ENCODE measurements around the gene ZFPM1.

The ZFPM1 gene

GRCh38 chr16:88539652-88540345 is 86.7 kb downstream of the ZFPM1 start:
- H3K27ac ChIP-seq (ENCODE audit: low read depth, low read length, severe bottlenecking) = no peak overlapping the region
- peaks cover 16% of the 10 kb centered on the region for H3K9me3 ChIP-seq (ENCODE audit: control insufficient read depth, low read length)
- WGBS, 2 experiments (ENCODE audit: insufficient coverage in 2 of 2) = 63 to 75% methylated on average over 19 to 23 of the region's 26 CpGs
- peaks cover 4% of the 10 kb centered on the region for H3K36me3 ChIP-seq (ENCODE audit: control insufficient read depth, insufficient read depth, low read length)
- no peak overlapping the region for H3K4me3 ChIP-seq (ENCODE audit: extremely low read depth, insufficient read depth, low read length, poor library complexity, severe bottlenecking)
- peaks cover 6% of the 10 kb centered on the region for H3K4me1 ChIP-seq (ENCODE audit: control insufficient read depth, insufficient read depth, low read length, poor library complexity, severe bottlenecking)

GRCh38 chr16:88540346-88540977 is 87.4 kb downstream of the ZFPM1 start:
- no peaks in the 10 kb centered on the region for H3K4me1 ChIP-seq (ENCODE audit: control insufficient read depth, insufficient read depth, low read length, poor library complexity, severe bottlenecking)
- H3K4me3 ChIP-seq (ENCODE audit: extremely low read depth, insufficient read depth, low read length, poor library complexity, severe bottlenecking) = no peak overlapping the region
- no peak overlapping the region for H3K27ac ChIP-seq (ENCODE audit: low read depth, low read length, severe bottlenecking)
- WGBS, 2 experiments (ENCODE audit: insufficient coverage in 2 of 2) = 54 to 71% methylated on average over 10 to 17 of the region's 20 CpGs
- H3K9me3 ChIP-seq (ENCODE audit: control insufficient read depth, low read length) = peaks cover 16% of the 10 kb centered on the region
- peaks cover under 1% of the 10 kb centered on the region for H3K36me3 ChIP-seq (ENCODE audit: control insufficient read depth, insufficient read depth, low read length)

- Histone ChIP-seq H3K27ac (ENCODE audit: low read depth, low read length, severe bottlenecking) (no peak overlapping the region), H3K4me3 (ENCODE audit: extremely low read depth, insufficient read depth, low read length, poor library complexity, severe bottlenecking) (no peak overlapping the region), H3K36me3 (ENCODE audit: control insufficient read depth, insufficient read depth, low read length) (no peaks in the 10 kb centered on the region), H3K9me3 (ENCODE audit: control insufficient read depth, low read length) (peaks cover 16% of the 10 kb centered on the region), H3K4me1 (ENCODE audit: control insufficient read depth, insufficient read depth, low read length, poor library complexity, severe bottlenecking) (no peaks in the 10 kb centered on the region)
- 64 to 77% methylated on average over 10 to 13 of the region's 15 CpGs for WGBS, 2 experiments (ENCODE audit: insufficient coverage in 2 of 2)
These were observed 88.9 kb downstream of the ZFPM1 start for GRCh38 chr16:88541831-88542616.

- H3K4me3 ChIP-seq (ENCODE audit: extremely low read depth, insufficient read depth, low read length, poor library complexity, severe bottlenecking) = no peak overlapping the region
- H3K4me1 ChIP-seq (ENCODE audit: control insufficient read depth, insufficient read depth, low read length, poor library complexity, severe bottlenecking) = no peaks in the 10 kb centered on the region
- H3K27ac ChIP-seq (ENCODE audit: low read depth, low read length, severe bottlenecking) = no peak overlapping the region
- peaks cover 16% of the 10 kb centered on the region for H3K9me3 ChIP-seq (ENCODE audit: control insufficient read depth, low read length)
- WGBS, 2 experiments (ENCODE audit: insufficient coverage in 2 of 2) = 62 to 68% methylated on average over 5 to 7 of the region's 8 CpGs
- H3K36me3 ChIP-seq (ENCODE audit: control insufficient read depth, insufficient read depth, low read length) = no peaks in the 10 kb centered on the region
These were observed 90.2 kb downstream of the ZFPM1 start for GRCh38 chr16:88543230-88543813.

- 60 to 64% methylated on average over 3 to 5 of the region's 7 CpGs for WGBS, 2 experiments (ENCODE audit: insufficient coverage in 2 of 2)
- Histone ChIP-seq H3K4me1 (ENCODE audit: control insufficient read depth, insufficient read depth, low read length, poor library complexity, severe bottlenecking) (no peaks in the 10 kb centered on the region), H3K9me3 (ENCODE audit: control insufficient read depth, low read length) (peaks cover 16% of the 10 kb centered on the region), H3K36me3 (ENCODE audit: control insufficient read depth, insufficient read depth, low read length) (no peaks in the 10 kb centered on the region), H3K27ac (ENCODE audit: low read depth, low read length, severe bottlenecking) (no peak overlapping the region), H3K4me3 (ENCODE audit: extremely low read depth, insufficient read depth, low read length, poor library complexity, severe bottlenecking) (no peak overlapping the region)
These were observed 92.7 kb downstream of the ZFPM1 start for GRCh38 chr16:88545781-88546180.

- WGBS, 2 experiments (ENCODE audit: insufficient coverage in 2 of 2) = 79% methylated on average over 13 to 15 of the region's 15 CpGs
- Histone ChIP-seq H3K4me1 (ENCODE audit: control insufficient read depth, insufficient read depth, low read length, poor library complexity, severe bottlenecking) (no peaks in the 10 kb centered on the region), H3K4me3 (ENCODE audit: extremely low read depth, insufficient read depth, low read length, poor library complexity, severe bottlenecking) (no peak overlapping the region), H3K27ac (ENCODE audit: low read depth, low read length, severe bottlenecking) (no peak overlapping the region), H3K9me3 (ENCODE audit: control insufficient read depth, low read length) (peaks cover 7% of the 10 kb centered on the region), H3K36me3 (ENCODE audit: control insufficient read depth, insufficient read depth, low read length) (no peaks in the 10 kb centered on the region)
These were observed 95.2 kb downstream of the ZFPM1 start for GRCh38 chr16:88548131-88548874.

GRCh38 chr16:88548985-88549384 is 95.9 kb downstream of the ZFPM1 start:
- Histone ChIP-seq H3K36me3 (ENCODE audit: control insufficient read depth, insufficient read depth, low read length) (no peaks in the 10 kb centered on the region), H3K9me3 (ENCODE audit: control insufficient read depth, low read length) (peaks cover under 1% of the 10 kb centered on the region), H3K4me3 (ENCODE audit: extremely low read depth, insufficient read depth, low read length, poor library complexity, severe bottlenecking) (no peak overlapping the region), H3K4me1 (ENCODE audit: control insufficient read depth, insufficient read depth, low read length, poor library complexity, severe bottlenecking) (no peaks in the 10 kb centered on the region), H3K27ac (ENCODE audit: low read depth, low read length, severe bottlenecking) (no peak overlapping the region)
- WGBS, 2 experiments (ENCODE audit: insufficient coverage in 2 of 2) = 77 to 90% methylated on average over 13 of the region's 13 CpGs

- H3K36me3 ChIP-seq (ENCODE audit: control insufficient read depth, insufficient read depth, low read length) = no peaks in the 10 kb centered on the region
- WGBS, 2 experiments (ENCODE audit: insufficient coverage in 2 of 2) = 76 to 85% methylated on average over 9 to 10 of the region's 12 CpGs
- H3K27ac ChIP-seq (ENCODE audit: low read depth, low read length, severe bottlenecking) = no peak overlapping the region
- no peak overlapping the region for H3K4me3 ChIP-seq (ENCODE audit: extremely low read depth, insufficient read depth, low read length, poor library complexity, severe bottlenecking)
- H3K9me3 ChIP-seq (ENCODE audit: control insufficient read depth, low read length) = no peaks in the 10 kb centered on the region
- H3K4me1 ChIP-seq (ENCODE audit: control insufficient read depth, insufficient read depth, low read length, poor library complexity, severe bottlenecking) = no peaks in the 10 kb centered on the region
These were observed 96.7 kb downstream of the ZFPM1 start for GRCh38 chr16:88549671-88550245.

- no peaks in the 10 kb centered on the region for H3K36me3 ChIP-seq (ENCODE audit: control insufficient read depth, insufficient read depth, low read length)
- H3K9me3 ChIP-seq (ENCODE audit: control insufficient read depth, low read length) = no peaks in the 10 kb centered on the region
- WGBS, 2 experiments (ENCODE audit: insufficient coverage in 2 of 2) = 83 to 85% methylated on average over 13 to 15 of the region's 16 CpGs
- H3K4me1 ChIP-seq (ENCODE audit: control insufficient read depth, insufficient read depth, low read length, poor library complexity, severe bottlenecking) = no peaks in the 10 kb centered on the region
- no peak overlapping the region for H3K4me3 ChIP-seq (ENCODE audit: extremely low read depth, insufficient read depth, low read length, poor library complexity, severe bottlenecking)
- H3K27ac ChIP-seq (ENCODE audit: low read depth, low read length, severe bottlenecking) = no peak overlapping the region
These were observed 97.2 kb downstream of the ZFPM1 start for GRCh38 chr16:88550246-88550661.

GRCh38 chr16:88552166-88552565 is 99.1 kb downstream of the ZFPM1 start:
- H3K4me1 ChIP-seq (ENCODE audit: control insufficient read depth, insufficient read depth, low read length, poor library complexity, severe bottlenecking) = no peaks in the 10 kb centered on the region
- H3K4me3 ChIP-seq (ENCODE audit: extremely low read depth, insufficient read depth, low read length, poor library complexity, severe bottlenecking) = no peak overlapping the region
- no peaks in the 10 kb centered on the region for H3K9me3 ChIP-seq (ENCODE audit: control insufficient read depth, low read length)
- no peak overlapping the region for H3K27ac ChIP-seq (ENCODE audit: low read depth, low read length, severe bottlenecking)
- no peaks in the 10 kb centered on the region for H3K36me3 ChIP-seq (ENCODE audit: control insufficient read depth, insufficient read depth, low read length)
- 83 to 91% methylated on average over 9 to 10 of the region's 10 CpGs for WGBS, 2 experiments (ENCODE audit: insufficient coverage in 2 of 2)

Measured in mesodermal cell (in vitro differentiated cells).